ENCODE data around the gene OTOP1. TPM values are rescaled to one million over a fixed set of nuclear protein-coding genes. Genes with fewer than 3 reads are reported as not detected.

Gene OTOP1
- total and polyA plus RNA-seq, 2 of the 4 experiments (the other 2 are of a cell fraction), result not detected

DNA sequence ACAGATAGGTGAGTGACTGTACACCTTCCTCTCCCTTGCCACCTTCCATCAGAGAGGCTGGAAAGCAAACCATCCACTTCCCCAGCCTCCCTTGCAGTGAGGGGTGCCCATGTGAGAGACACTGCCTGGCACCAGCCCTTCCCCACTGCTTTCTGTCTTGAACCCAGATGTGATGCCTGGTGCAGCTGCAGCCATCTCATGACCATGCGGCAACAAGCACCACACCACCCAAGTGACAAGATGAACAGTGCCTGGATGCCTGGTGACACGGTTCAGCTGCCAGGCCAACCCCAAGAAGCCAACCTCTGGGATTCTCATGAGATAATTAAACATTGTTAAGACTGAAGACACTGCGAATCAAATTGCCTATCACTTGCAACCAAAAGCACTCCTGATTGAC is 31.4 kb downstream of the OTOP1 start:
- Histone ChIP-seq H2AK5ac (ENCODE audit: low read depth, low read length) (no peak overlapping the region), H4K5ac (ENCODE audit: low read depth, low read length) (no peak overlapping the region), H2BK20ac (ENCODE audit: low read depth, low read length) (no peak overlapping the region), H3K9me1 (ENCODE audit: insufficient read depth, low read length) (no peaks in the 10 kb centered on the region), H2AK9ac (replicated peaks; ENCODE audit: low read depth, low read length, poor library complexity) (no peak overlapping the region), H4K20me1 (ENCODE audit: insufficient read depth, low read length) (no peaks in the 10 kb centered on the region), H3K4ac (ENCODE audit: low read depth, low read length) (no peak overlapping the region), H3K36me3 (ENCODE audit: control insufficient read depth, insufficient read depth, low read length) (no peaks in the 10 kb centered on the region), H4K8ac (ENCODE audit: low read depth in 2 of 2, low read length in 2 of 2) (no peak overlapping the region), H3K27me3 (ENCODE audit: control insufficient read depth, insufficient read depth, low read length) (peaks cover 2% of the 10 kb centered on the region; the same call in 1 of the 2 replicates), H2BK120ac (ENCODE audit: low read depth, low read length) (no peak overlapping the region), H4K91ac (ENCODE audit: insufficient read depth, low read depth, low read length) (no peak overlapping the region), H2BK15ac (ENCODE audit: low read depth, low read length) (no peak overlapping the region), H3K79me1 (ENCODE audit: low read depth in 1 of 2, low read length in 2 of 2) (no peaks in the 10 kb centered on the region), H3K4me2 (ENCODE audit: low read depth, low read length) (no peak overlapping the region), H3K18ac (ENCODE audit: low read depth, low read length) (no peak overlapping the region), H2AFZ (replicated peaks; ENCODE audit: low read length, poor library complexity) (no peak overlapping the region), H3K4me1 (ENCODE audit: control insufficient read depth, insufficient read depth, low read length) (no peaks in the 10 kb centered on the region), H3K14ac (replicated peaks; ENCODE audit: low read depth, low read length) (no peak overlapping the region), H3K56ac (ENCODE audit: extremely low read depth, insufficient read depth, low read length) (no peak overlapping the region), H3K9me3 (ENCODE audit: control insufficient read depth, insufficient read depth, low read length) (no peaks in the 10 kb centered on the region), H3K4me3 (ENCODE audit: insufficient read depth, low read depth, low read length) (no peak overlapping the region), H3K27ac (ENCODE audit: insufficient read depth, low read length) (no peak overlapping the region), H2BK5ac (ENCODE audit: low read depth, low read length, poor library complexity, severe bottlenecking) (no peak overlapping the region), H3K23ac (ENCODE audit: low read depth, low read length) (no peak overlapping the region), H3K9ac (ENCODE audit: low read depth, low read length) (no peak overlapping the region)
- ChIA-PET CTCF (no interaction called here), POLR2A (ENCODE audit: unreplicated experiment) (no interaction called here)
- no peak for DNase-seq
- dilution Hi-C loops (cut with HindIII; ENCODE audit: low sequenced_read_pairs, unreplicated experiment) (no loop called here), intact Hi-C loops (cut with micrococcal nuclease) (no loop called here), in situ Hi-C loops (cut with MboI; ENCODE audit: low sequenced_read_pairs) (no loop called here)
- no TSS peak for BruUV-seq (replicated peaks)
- whole genome bisulfite sequencing, 2 experiments (ENCODE audit: extremely low coverage in 2 of 2, insufficient read length in 1 of 2), result 44% methylated on average over 1 of the region's 3 CpGs; no CpG with 5 or more reads in 1 of the 2 experiments
- TF ChIP-seq MAZ (IDR thresholded peaks at IDR 0.05; ENCODE audit: borderline replicate concordance, low read depth, low read length) (no peak), BHLHE40 (IDR thresholded peaks at IDR 0.05; ENCODE audit: low read depth, low read length) (no peak), RFX5 (IDR thresholded peaks at IDR 0.05; ENCODE audit: low read depth, low read length) (no peak), MXI1 (IDR thresholded peaks at IDR 0.05; ENCODE audit: borderline replicate concordance, low read depth, low read length) (no peak), RAD21 (IDR thresholded peaks at IDR 0.05; ENCODE audit: low read length) (no peak), CHD1 (IDR thresholded peaks at IDR 0.05; ENCODE audit: low read depth, low read length) (no peak), SMC3 (IDR thresholded peaks at IDR 0.05; ENCODE audit: low read depth, low read length) (no peak), MAFK (IDR thresholded peaks at IDR 0.05; ENCODE audit: low read depth, low read length) (no peak), RCOR1 (IDR thresholded peaks at IDR 0.05; ENCODE audit: insufficient replicate concordance, low read length) (no peak), CEBPB (IDR thresholded peaks at IDR 0.05; ENCODE audit: low read depth, low read length) (no peak), POLR2A (IDR thresholded peaks at IDR 0.05; ENCODE audit: low read depth, low read length) (no peak), FOS (IDR thresholded peaks at IDR 0.05; ENCODE audit: low read depth, low read length) (no peak)
- TF ChIP-seq, protein P1, sequence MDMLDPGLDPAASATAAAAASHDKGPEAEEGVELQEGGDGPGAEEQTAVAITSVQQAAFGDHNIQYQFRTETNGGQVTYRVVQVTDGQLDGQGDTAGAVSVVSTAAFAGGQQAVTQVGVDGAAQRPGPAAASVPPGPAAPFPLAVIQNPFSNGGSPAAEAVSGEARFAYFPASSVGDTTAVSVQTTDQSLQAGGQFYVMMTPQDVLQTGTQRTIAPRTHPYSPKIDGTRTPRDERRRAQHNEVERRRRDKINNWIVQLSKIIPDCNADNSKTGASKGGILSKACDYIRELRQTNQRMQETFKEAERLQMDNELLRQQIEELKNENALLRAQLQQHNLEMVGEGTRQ (IDR thresholded peaks at IDR 0.05; ENCODE audit: low read depth, low read length), result no peak
- TF ChIP-seq, protein P2, sequence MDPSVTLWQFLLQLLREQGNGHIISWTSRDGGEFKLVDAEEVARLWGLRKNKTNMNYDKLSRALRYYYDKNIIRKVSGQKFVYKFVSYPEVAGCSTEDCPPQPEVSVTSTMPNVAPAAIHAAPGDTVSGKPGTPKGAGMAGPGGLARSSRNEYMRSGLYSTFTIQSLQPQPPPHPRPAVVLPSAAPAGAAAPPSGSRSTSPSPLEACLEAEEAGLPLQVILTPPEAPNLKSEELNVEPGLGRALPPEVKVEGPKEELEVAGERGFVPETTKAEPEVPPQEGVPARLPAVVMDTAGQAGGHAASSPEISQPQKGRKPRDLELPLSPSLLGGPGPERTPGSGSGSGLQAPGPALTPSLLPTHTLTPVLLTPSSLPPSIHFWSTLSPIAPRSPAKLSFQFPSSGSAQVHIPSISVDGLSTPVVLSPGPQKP (IDR thresholded peaks at IDR 0.05; ENCODE audit: borderline replicate concordance, low read depth, low read length), result no peak
- TF ChIP-seq, protein P3, sequence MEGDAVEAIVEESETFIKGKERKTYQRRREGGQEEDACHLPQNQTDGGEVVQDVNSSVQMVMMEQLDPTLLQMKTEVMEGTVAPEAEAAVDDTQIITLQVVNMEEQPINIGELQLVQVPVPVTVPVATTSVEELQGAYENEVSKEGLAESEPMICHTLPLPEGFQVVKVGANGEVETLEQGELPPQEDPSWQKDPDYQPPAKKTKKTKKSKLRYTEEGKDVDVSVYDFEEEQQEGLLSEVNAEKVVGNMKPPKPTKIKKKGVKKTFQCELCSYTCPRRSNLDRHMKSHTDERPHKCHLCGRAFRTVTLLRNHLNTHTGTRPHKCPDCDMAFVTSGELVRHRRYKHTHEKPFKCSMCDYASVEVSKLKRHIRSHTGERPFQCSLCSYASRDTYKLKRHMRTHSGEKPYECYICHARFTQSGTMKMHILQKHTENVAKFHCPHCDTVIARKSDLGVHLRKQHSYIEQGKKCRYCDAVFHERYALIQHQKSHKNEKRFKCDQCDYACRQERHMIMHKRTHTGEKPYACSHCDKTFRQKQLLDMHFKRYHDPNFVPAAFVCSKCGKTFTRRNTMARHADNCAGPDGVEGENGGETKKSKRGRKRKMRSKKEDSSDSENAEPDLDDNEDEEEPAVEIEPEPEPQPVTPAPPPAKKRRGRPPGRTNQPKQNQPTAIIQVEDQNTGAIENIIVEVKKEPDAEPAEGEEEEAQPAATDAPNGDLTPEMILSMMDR (conservative IDR thresholded peaks at IDR 0.05; ENCODE audit: low read depth, low read length), result no peak
- no peak for ATAC-seq (ENCODE audit: low read depth)

Measured in IMR-90 (cell line).